Measurements from ENCODE around the gene ZNRF3.
A peak's percentile ranks its signal among the peaks of the same experiment; 100 is the strongest.
"Not testable (repeated sequence)": the region's sequence is repeated elsewhere in the genome, so short reads cannot be mapped to it uniquely, and the experiment has no call there.

Gene ZNRF3

GRCh38 chr22:29072193-29072978 lies 189.0 kb downstream of the ZNRF3 start:
- Histone ChIP-seq H3K27ac (peak overlapping the region in 16 of 21 experiments; percentile 23 to 86 (median 71)), H3K4me3 (peak overlapping the region in 6 of 7 experiments; percentile 18 to 87 (median 52))

GRCh38 chr22:29072979-29073617 lies 189.7 kb downstream of the ZNRF3 start, which contains the start of gene KREMEN1:
TSS of gene KREMEN1 (plus strand) at chr22:29073035. CDS start at chr22:29073131, 96 bp downstream.
- H3K27ac ChIP-seq: peak within 1 kb of the TSS; percentile 80 to 98 (median 94)
- H3K4me3 ChIP-seq: peak within 1 kb of the TSS; percentile 64 to 87 (median 72)

- Histone ChIP-seq H3K4me3 (peak overlapping the region; percentile 64 to 87 (median 72)), H3K27ac (peak overlapping the region; percentile 80 to 98 (median 94))
Measured at GRCh38 chr22:29073618-29074275, 190.4 kb downstream of the ZNRF3 start.

- Histone ChIP-seq H3K4me3 (peak overlapping the region; percentile 64 to 87 (median 72)), H3K27ac (peak overlapping the region in 19 of 21 experiments; percentile 80 to 98 (median 94))
Measured at GRCh38 chr22:29074276-29074772, 191.0 kb downstream of the ZNRF3 start.

- no peak overlapping the region for H3K4me3 ChIP-seq
- peak overlapping the region in 17 of 21 experiments; percentile 3 to 72 (median 55) for H3K27ac ChIP-seq
Measured at GRCh38 chr22:29078036-29078868, 194.9 kb downstream of the ZNRF3 start.

- H3K27ac ChIP-seq: peak overlapping the region in 19 of 21 experiments; percentile 3 to 71 (median 49)
- no peak overlapping the region for H3K4me3 ChIP-seq
Measured at GRCh38 chr22:29078869-29079207, 195.5 kb downstream of the ZNRF3 start.

- H3K27ac ChIP-seq: peak overlapping the region in 19 of 21 experiments; percentile 3 to 71 (median 49)
- no peak overlapping the region for H3K4me3 ChIP-seq
Measured at GRCh38 chr22:29079218-29079901, 196.0 kb downstream of the ZNRF3 start.

GRCh38 chr22:29080106-29080975 lies 197.0 kb downstream of the ZNRF3 start:
- Histone ChIP-seq H3K4me3 (no peak overlapping the region), H3K27ac (peak overlapping the region in 16 of 21 experiments; percentile 4 to 71 (median 44))

GRCh38 chr22:29081517-29082236 lies 198.3 kb downstream of the ZNRF3 start:
- H3K4me3 ChIP-seq: no peak overlapping the region
- H3K27ac ChIP-seq: peak overlapping the region in 7 of 21 experiments; percentile 14 to 69 (median 38)

- no peak overlapping the region for H3K4me3 ChIP-seq
- H3K27ac ChIP-seq: peak overlapping the region in 6 of 21 experiments; percentile 4 to 58 (median 42)
Measured at GRCh38 chr22:29082826-29083545, 199.6 kb downstream of the ZNRF3 start.

GRCh38 chr22:29083576-29083932 lies 200.2 kb downstream of the ZNRF3 start:
- not testable (repeated sequence) for H3K4me3 ChIP-seq
- H3K27ac ChIP-seq: peak overlapping the region in 7 of 21 experiments; percentile 4 to 58 (median 37)

- H3K4me3 ChIP-seq: no peak overlapping the region
- peak overlapping the region in 9 of 21 experiments; percentile 4 to 58 (median 37) for H3K27ac ChIP-seq
Measured at GRCh38 chr22:29083933-29084591, 200.7 kb downstream of the ZNRF3 start.

- no peak overlapping the region for H3K4me3 ChIP-seq
Measured at GRCh38 chr22:29087012-29087411, 203.6 kb downstream of the ZNRF3 start.

GRCh38 chr22:29088809-29089208 lies 205.4 kb downstream of the ZNRF3 start:
- Histone ChIP-seq H3K27ac (peak overlapping the region in 2 of 21 experiments; percentile 25 to 35), H3K4me3 (no peak overlapping the region)

More at GRCh38 chr22:29087012-29087411, 203.6 kb downstream of the ZNRF3 start:
- peak overlapping the region in 2 of 21 experiments; percentile 44 to 65 for H3K27ac ChIP-seq

- Histone ChIP-seq H3K4me3 (no peak overlapping the region), H3K27ac (peak overlapping the region in 2 of 21 experiments; percentile 21 to 25)
Measured at GRCh38 chr22:29089507-29089906, 206.1 kb downstream of the ZNRF3 start.

- no peak overlapping the region for H3K4me3 ChIP-seq
- H3K27ac ChIP-seq: peak overlapping the region in 1 of 21 experiments; percentile 59
Measured at GRCh38 chr22:29090039-29090438, 206.7 kb downstream of the ZNRF3 start.
